ENCODE results near the gene RPL28.

RPL28 gene

GRCh38 chr19:55451163-55451964 is 65.6 kb downstream of the RPL28 start:
- DNase-seq (ENCODE audit: low spot score), result no peak

DNA sequence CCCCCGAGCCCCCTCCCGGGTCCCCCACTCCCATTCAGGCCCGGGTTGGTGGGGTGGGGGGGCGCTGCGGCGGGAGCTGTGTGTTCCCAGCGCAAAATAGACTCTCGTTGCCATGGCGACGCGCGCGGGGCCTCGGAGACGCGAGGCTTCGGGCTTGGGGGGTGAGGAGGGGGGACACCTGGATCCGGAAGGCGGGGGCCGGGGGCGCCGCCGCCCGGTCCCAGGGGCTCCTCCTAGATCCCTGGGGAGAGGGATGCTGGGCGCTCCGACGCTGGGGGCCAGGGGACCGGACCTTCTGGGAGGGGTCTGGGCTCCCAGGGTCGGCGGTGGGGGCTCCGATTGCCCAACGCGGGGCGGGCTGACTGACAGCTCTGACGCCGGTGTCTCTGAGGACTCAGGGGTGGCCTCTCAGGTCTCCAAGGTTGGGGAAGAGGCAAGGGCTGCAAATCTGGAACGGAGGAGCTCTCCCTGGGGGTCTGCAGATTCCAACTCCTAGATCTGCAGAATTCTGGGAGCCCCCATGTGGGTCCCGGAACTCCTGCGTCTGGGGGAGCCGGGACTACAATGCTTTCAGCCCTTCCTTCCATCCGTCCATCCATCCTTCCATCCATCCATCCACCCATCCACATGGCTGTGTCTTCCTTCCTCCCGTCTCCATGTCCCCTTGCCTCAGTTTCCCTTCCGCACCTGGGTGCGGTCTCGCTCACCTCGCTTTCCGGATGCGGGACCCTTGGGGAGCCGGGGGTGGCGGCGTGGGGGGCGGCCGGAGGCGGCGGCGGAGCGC is 66.4 kb downstream of the RPL28 start:
- DNase-seq (ENCODE audit: low spot score), result no peak

Data from SW480 (cell line).